Trophoblast cell (in vitro differentiated cells and primary cell): ENCODE data around the gene VEGFC.

Experiments used
- DNase-seq, 2 donors: peaks; one replicate each; pipeline ENCODE4 v3.0.0-alpha.2; 2016
- H2AFZ ChIP-seq: 2 replicates; pipeline ENCODE4 v1.6.1; 2013; ENCODE audit warnings: low read length, moderate library complexity, mild to moderate bottlenecking; ENCODE audit not compliant: insufficient read depth, poor library complexity
- H2AK5ac ChIP-seq: 2 replicates; pipeline ENCODE4 v1.6.1; 2013; ENCODE audit warnings: mild to moderate bottlenecking, low read length
- H2BK120ac ChIP-seq: 2 replicates; pipeline ENCODE4 v1.6.1; 2013; ENCODE audit warnings: low read length, mild to moderate bottlenecking, moderate library complexity; ENCODE audit not compliant: insufficient read depth, poor library complexity
- H2BK12ac ChIP-seq: 2 replicates; pipeline ENCODE4 v1.6.1; 2013; ENCODE audit warnings: mild to moderate bottlenecking, low read length, moderate library complexity
- H2BK5ac ChIP-seq: 2 replicates; pipeline ENCODE4 v1.6.1; 2013; ENCODE audit warnings: low read length, low read depth, moderate library complexity, mild to moderate bottlenecking; ENCODE audit not compliant: poor library complexity
- H3K14ac ChIP-seq: 2 replicates; pipeline ENCODE4 v1.6.1; 2013; ENCODE audit warnings: mild to moderate bottlenecking, low read length
- H3K18ac ChIP-seq: 2 replicates; pipeline ENCODE4 v1.6.1; 2013; ENCODE audit warnings: mild to moderate bottlenecking, low read length
- H3K23ac ChIP-seq: 2 replicates; pipeline ENCODE4 v1.6.1; 2013; ENCODE audit warnings: low read length
- H3K27ac ChIP-seq: 2 replicates; pipeline ENCODE4 v1.5.1; 2013; ENCODE audit warnings: low read depth, mild to moderate bottlenecking, inconsistent platforms, low read length, moderate library complexity
- H3K27me3 ChIP-seq: 2 replicates; pipeline ENCODE4 v1.6.1; 2013; ENCODE audit warnings: inconsistent platforms, mild to moderate bottlenecking, low read length, moderate library complexity; ENCODE audit not compliant: insufficient read depth
- H3K36me3 ChIP-seq, 2 experiments: 1 replicate in 1 of 2; 2 replicates in 1 of 2; pipeline ENCODE4 v1.6.1; 2013; ENCODE audit warnings: low read length in 2 of 2, mild to moderate bottlenecking in 2 of 2, moderate library complexity in 1 of 2; ENCODE audit not compliant: insufficient read depth in 2 of 2, control insufficient read depth in 1 of 2
- H3K4ac ChIP-seq: 2 replicates; pipeline ENCODE4 v1.6.1; 2013; ENCODE audit warnings: low read depth, mild to moderate bottlenecking, low read length, moderate library complexity
- H3K4me1 ChIP-seq, 2 experiments: 1 replicate in 1 of 2; 2 replicates in 1 of 2; pipeline ENCODE4 v1.6.1; 2013; ENCODE audit warnings: low read length in 2 of 2, mild to moderate bottlenecking in 2 of 2, moderate library complexity in 1 of 2; ENCODE audit not compliant: insufficient read depth in 2 of 2, control insufficient read depth in 1 of 2
- H3K4me2 ChIP-seq: 2 replicates; pipeline ENCODE4 v1.6.1; 2013; ENCODE audit warnings: inconsistent platforms, mild to moderate bottlenecking, low read length, moderate library complexity
- H3K4me3 ChIP-seq: 2 replicates; pipeline ENCODE4 v1.5.1; 2013; ENCODE audit warnings: mild to moderate bottlenecking, low read depth, low read length, inconsistent platforms
- H3K79me1 ChIP-seq: one replicate; pipeline ENCODE4 v1.6.1; 2013; ENCODE audit warnings: low read length
- H3K79me2 ChIP-seq: 2 replicates; pipeline ENCODE4 v1.6.1; 2013; ENCODE audit warnings: low read length, mild to moderate bottlenecking; ENCODE audit not compliant: control insufficient read depth, insufficient read depth, poor library complexity
- H3K9ac ChIP-seq: 2 replicates; pipeline ENCODE4 v1.6.1; 2013; ENCODE audit warnings: mild to moderate bottlenecking, low read length
- H3K9me3 ChIP-seq: 2 replicates; pipeline ENCODE4 v1.6.1; 2013; ENCODE audit warnings: low read depth, mild to moderate bottlenecking, control low read depth, inconsistent platforms, low read length; ENCODE audit not compliant: insufficient read depth
- H4K12ac ChIP-seq: 2 replicates; pipeline ENCODE4 v1.6.1; 2013; ENCODE audit warnings: low read depth, mild to moderate bottlenecking, low read length, moderate library complexity
- H4K8ac ChIP-seq: 2 replicates; pipeline ENCODE4 v1.6.1; 2013; ENCODE audit warnings: low read depth, mild to moderate bottlenecking, low read length, moderate library complexity
- H4K91ac ChIP-seq: one replicate; pipeline ENCODE4 v1.6.1; 2013; ENCODE audit warnings: low read depth, mild to moderate bottlenecking, low read length, moderate library complexity
- WGBS: extraction: QIAGEN DNeasy Blood & Tissue Kit; methylation state at CpG from one replicate; pipeline ENCODE4 v1.1.7; 2013; ENCODE audit warnings: missing lambda C conversion rate; ENCODE audit not compliant: insufficient read length, insufficient coverage; ENCODE audit errors: extremely low coverage; 5-methylcytosine and 5-hydroxymethylcytosine counted together

The VEGFC gene

GRCh38 chr4:176781739-176782100 lies 11.0 kb downstream of the VEGFC start:
- no CpG with 5 or more reads among the region's 4 CpGs for WGBS
- Histone ChIP-seq H3K4me2 (no peak overlapping the region), H3K4me3 (no peak overlapping the region), H3K4me1 (no peaks in the 10 kb centered on the region), H3K79me1 (no peaks in the 10 kb centered on the region), H2BK120ac (no peak overlapping the region), H3K9ac (no peak overlapping the region), H3K18ac (no peak overlapping the region), H2BK5ac (no peak overlapping the region), H3K4ac (no peak overlapping the region), H3K23ac (no peak overlapping the region), H2AFZ (no peak overlapping the region), H4K12ac (no peak overlapping the region), H3K9me3 (no peaks in the 10 kb centered on the region), H2BK12ac (no peak overlapping the region), H3K27me3 (no peaks in the 10 kb centered on the region), H2AK5ac (no peak overlapping the region), H3K79me2 (no peaks in the 10 kb centered on the region), H3K14ac (no peak overlapping the region), H3K27ac (no peak overlapping the region), H4K91ac (no peak overlapping the region), H4K8ac (no peak overlapping the region), H3K36me3 (no peaks in the 10 kb centered on the region)
- no peak for DNase-seq

- Histone ChIP-seq H3K18ac (no peak overlapping the region), H3K79me2 (no peaks in the 10 kb centered on the region), H2BK12ac (no peak overlapping the region), H3K23ac (no peak overlapping the region), H4K12ac (no peak overlapping the region), H3K14ac (no peak overlapping the region), H4K91ac (no peak overlapping the region), H2BK5ac (no peak overlapping the region), H3K9ac (no peak overlapping the region), H3K4ac (no peak overlapping the region), H2AFZ (no peak overlapping the region), H2AK5ac (no peak overlapping the region), H3K36me3 (no peaks in the 10 kb centered on the region), H3K4me3 (no peak overlapping the region), H3K79me1 (no peaks in the 10 kb centered on the region), H4K8ac (no peak overlapping the region), H2BK120ac (no peak overlapping the region), H3K4me1 (no peaks in the 10 kb centered on the region), H3K27me3 (no peaks in the 10 kb centered on the region), H3K27ac (no peak overlapping the region), H3K4me2 (no peak overlapping the region), H3K9me3 (no peaks in the 10 kb centered on the region)
- WGBS: no CpG with 5 or more reads among the region's 1 CpG
- no peak for DNase-seq
Observed at GRCh38 chr4:176780995-176781738, 11.6 kb downstream of the VEGFC start.

GRCh38 chr4:176779421-176779820 lies 13.3 kb downstream of the VEGFC start:
- no peaks in the 10 kb centered on the region for H3K79me2 ChIP-seq
- H3K27ac ChIP-seq: no peak overlapping the region
- WGBS: 100% methylated on average over 1 of the region's 4 CpGs
- H2BK120ac ChIP-seq: no peak overlapping the region
- no peak overlapping the region for H2BK5ac ChIP-seq
- no peak overlapping the region for H3K9ac ChIP-seq
- H3K79me1 ChIP-seq: no peaks in the 10 kb centered on the region
- no peak overlapping the region for H3K23ac ChIP-seq
- H3K9me3 ChIP-seq: no peaks in the 10 kb centered on the region
- no peak overlapping the region for H3K14ac ChIP-seq
- no peak overlapping the region for H4K91ac ChIP-seq
- H2AFZ ChIP-seq: no peak overlapping the region
- H3K36me3 ChIP-seq: no peaks in the 10 kb centered on the region
- no peak overlapping the region for H2BK12ac ChIP-seq
- H4K12ac ChIP-seq: no peak overlapping the region
- no peak overlapping the region for H3K18ac ChIP-seq
- no peaks in the 10 kb centered on the region for H3K27me3 ChIP-seq
- H3K4me2 ChIP-seq: no peak overlapping the region
- H2AK5ac ChIP-seq: no peak overlapping the region
- no peak for DNase-seq
- no peak overlapping the region for H3K4me3 ChIP-seq
- no peak overlapping the region for H3K4ac ChIP-seq
- H3K4me1 ChIP-seq: no peaks in the 10 kb centered on the region
- no peak overlapping the region for H4K8ac ChIP-seq

- no peaks in the 10 kb centered on the region for H3K79me1 ChIP-seq
- no peak overlapping the region for H2BK12ac ChIP-seq
- H2BK5ac ChIP-seq: no peak overlapping the region
- H2BK120ac ChIP-seq: no peak overlapping the region
- no peak overlapping the region for H3K18ac ChIP-seq
- H3K9me3 ChIP-seq: no peaks in the 10 kb centered on the region
- H3K23ac ChIP-seq: no peak overlapping the region
- no peak overlapping the region for H4K8ac ChIP-seq
- no peak overlapping the region for H4K12ac ChIP-seq
- H3K14ac ChIP-seq: no peak overlapping the region
- no peak overlapping the region for H3K4me3 ChIP-seq
- H4K91ac ChIP-seq: no peak overlapping the region
- no peak overlapping the region for H3K4ac ChIP-seq
- H3K27me3 ChIP-seq: no peaks in the 10 kb centered on the region
- no peak overlapping the region for H3K9ac ChIP-seq
- H3K27ac ChIP-seq: no peak overlapping the region
- H3K4me1 ChIP-seq: no peaks in the 10 kb centered on the region
- no peak overlapping the region for H2AK5ac ChIP-seq
- H3K79me2 ChIP-seq: no peaks in the 10 kb centered on the region
- DNase-seq: no peak
- H3K36me3 ChIP-seq: no peaks in the 10 kb centered on the region
- H3K4me2 ChIP-seq: no peak overlapping the region
- H2AFZ ChIP-seq: no peak overlapping the region
- no CpG with 5 or more reads among the region's 4 CpGs for WGBS
Observed at GRCh38 chr4:176778491-176778890, 14.2 kb downstream of the VEGFC start.
